ENCODE results near the gene KRT77. TPM values are rescaled to one million over a fixed set of nuclear protein-coding genes. Genes with fewer than 3 reads are reported as not detected.
A peak's percentile ranks its signal among the peaks of the same experiment; 100 is the strongest.

The KRT77 gene
- total and polyA plus RNA-seq, 8 donors = 0.03 TPM; not detected in 7

- H3K4me1 ChIP-seq = no peaks in the 10 kb centered on the region
- intact Hi-C loops (cut with DNase I; ENCODE audit: low total_unique reads) = no loop called here
- no peaks in the 10 kb centered on the region for H3K36me3 ChIP-seq
- no peak overlapping the region for H3K4me3 ChIP-seq
- no peak overlapping the region for H3K27ac ChIP-seq
- no peak for DNase-seq
- WGBS, 5 donors = 41 to 73% (median 66%) methylated on average over 2 to 7 of the region's 7 CpGs
- no peaks in the 10 kb centered on the region for H3K9me3 ChIP-seq
- H3K27me3 ChIP-seq = peaks cover 0 to 54% (median 9%) of the 10 kb centered on the region in 3 donors
- no peak for TF ChIP-seq POLR2A (IDR thresholded peaks at IDR 0.05)
- TF ChIP-seq CTCF (IDR thresholded peaks at IDR 0.05) = no peak
- TF ChIP-seq POLR2AphosphoS5 (IDR thresholded peaks at IDR 0.05) = no peak
- TF ChIP-seq EP300 (IDR thresholded peaks at IDR 0.05) = no peak
Observed at GRCh38 chr12:52742196-52742580, 38.9 kb upstream of the KRT77 start.

- Histone ChIP-seq H3K4me1 (no peaks in the 10 kb centered on the region), H3K9me3 (no peaks in the 10 kb centered on the region), H3K4me3 (no peak overlapping the region), H3K27me3 (peaks cover 0 to 53% (median 9%) of the 10 kb centered on the region in 3 donors), H3K27ac (no peak overlapping the region), H3K36me3 (no peaks in the 10 kb centered on the region)
- TF ChIP-seq CTCF (IDR thresholded peaks at IDR 0.05) = no peak
- TF ChIP-seq EP300 (IDR thresholded peaks at IDR 0.05) = no peak
- TF ChIP-seq POLR2AphosphoS5 (IDR thresholded peaks at IDR 0.05) = no peak
- TF ChIP-seq POLR2A (IDR thresholded peaks at IDR 0.05) = no peak
- DNase-seq = peak; percentile 47 to 90
- intact Hi-C loops (cut with DNase I; ENCODE audit: low total_unique reads) = no loop called here
- WGBS, 5 donors = 10 to 18% (median 17%) methylated on average over 13 to 16 of the region's 16 CpGs
Observed at GRCh38 chr12:52741375-52742195, 38.3 kb upstream of the KRT77 start.

GRCh38 chr12:52740584-52740983 lies 37.3 kb upstream of the KRT77 start:
- TF ChIP-seq POLR2AphosphoS5 (IDR thresholded peaks at IDR 0.05) (no peak), EP300 (IDR thresholded peaks at IDR 0.05) (no peak), CTCF (IDR thresholded peaks at IDR 0.05) (no peak), POLR2A (IDR thresholded peaks at IDR 0.05) (no peak)
- intact Hi-C loops (cut with DNase I; ENCODE audit: low total_unique reads) = no loop called here
- H3K36me3 ChIP-seq = no peaks in the 10 kb centered on the region
- no peak overlapping the region for H3K4me3 ChIP-seq
- DNase-seq = no peak
- no peaks in the 10 kb centered on the region for H3K9me3 ChIP-seq
- no peaks in the 10 kb centered on the region for H3K4me1 ChIP-seq
- no peak overlapping the region for H3K27ac ChIP-seq
- H3K27me3 ChIP-seq = peaks cover 0 to 55% (median 9%) of the 10 kb centered on the region in 3 donors

GRCh38 chr12:52739963-52740362 lies 36.6 kb upstream of the KRT77 start:
- Histone ChIP-seq H3K9me3 (no peaks in the 10 kb centered on the region), H3K36me3 (no peaks in the 10 kb centered on the region), H3K4me3 (no peak overlapping the region), H3K4me1 (no peaks in the 10 kb centered on the region), H3K27ac (no peak overlapping the region), H3K27me3 (peaks cover 0 to 59% (median 9%) of the 10 kb centered on the region in 3 donors)
- intact Hi-C loops (cut with DNase I; ENCODE audit: low total_unique reads) = no loop called here
- no peak for DNase-seq
- TF ChIP-seq EP300 (IDR thresholded peaks at IDR 0.05) (no peak), POLR2A (IDR thresholded peaks at IDR 0.05) (no peak), POLR2AphosphoS5 (IDR thresholded peaks at IDR 0.05) (no peak), CTCF (IDR thresholded peaks at IDR 0.05) (no peak)

All from stomach (tissue), 9 donors.